Neural progenitor cell (in vitro differentiated cells): ENCODE results near the gene ARHGEF11.

Experiments used
- CTCF ChIP-seq: fragments of 200-600 bp; sonication (generic); IDR thresholded peaks from 2 replicates; pipeline ENCODE4 v1.5.1; 2017; ENCODE audit warnings: antibody characterized with exemption, mild to moderate bottlenecking
- EZH2 ChIP-seq: fragments of 200-600 bp; sonication (generic); IDR thresholded peaks from 2 replicates; pipeline ENCODE4 v1.6.1; 2017; ENCODE audit warnings: antibody characterized with exemption, mild to moderate bottlenecking, moderate library complexity

GRCh38 chr1:156904187-156904959 lies 141.2 kb downstream of the ARHGEF11 start:
- TF ChIP-seq CTCF, result no peak
- no peak for TF ChIP-seq EZH2
